GM19438 (cell line): ENCODE data around the gene PIK3IP1.
"Not testable (repeated sequence)": the region's sequence is repeated elsewhere in the genome, so short reads cannot be mapped to it uniquely, and the experiment has no call there.

Experiments used
- ATAC-seq: cut with Tn5 transposase; IDR thresholded peaks from one replicate; pipeline ENCODE4 v1.9.1; 2021; ENCODE audit warnings: low read depth; ENCODE audit not compliant: unreplicated experiment

Gene PIK3IP1, protein sequence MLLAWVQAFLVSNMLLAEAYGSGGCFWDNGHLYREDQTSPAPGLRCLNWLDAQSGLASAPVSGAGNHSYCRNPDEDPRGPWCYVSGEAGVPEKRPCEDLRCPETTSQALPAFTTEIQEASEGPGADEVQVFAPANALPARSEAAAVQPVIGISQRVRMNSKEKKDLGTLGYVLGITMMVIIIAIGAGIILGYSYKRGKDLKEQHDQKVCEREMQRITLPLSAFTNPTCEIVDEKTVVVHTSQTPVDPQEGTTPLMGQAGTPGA

GRCh38 chr22:31292236-31292989 is at the start of gene PIK3IP1:
TSS of gene PIK3IP1 (minus strand) at chr22:31292488. CDS start at chr22:31292344, 144 bp downstream.
- ATAC-seq = no peak

DNA sequence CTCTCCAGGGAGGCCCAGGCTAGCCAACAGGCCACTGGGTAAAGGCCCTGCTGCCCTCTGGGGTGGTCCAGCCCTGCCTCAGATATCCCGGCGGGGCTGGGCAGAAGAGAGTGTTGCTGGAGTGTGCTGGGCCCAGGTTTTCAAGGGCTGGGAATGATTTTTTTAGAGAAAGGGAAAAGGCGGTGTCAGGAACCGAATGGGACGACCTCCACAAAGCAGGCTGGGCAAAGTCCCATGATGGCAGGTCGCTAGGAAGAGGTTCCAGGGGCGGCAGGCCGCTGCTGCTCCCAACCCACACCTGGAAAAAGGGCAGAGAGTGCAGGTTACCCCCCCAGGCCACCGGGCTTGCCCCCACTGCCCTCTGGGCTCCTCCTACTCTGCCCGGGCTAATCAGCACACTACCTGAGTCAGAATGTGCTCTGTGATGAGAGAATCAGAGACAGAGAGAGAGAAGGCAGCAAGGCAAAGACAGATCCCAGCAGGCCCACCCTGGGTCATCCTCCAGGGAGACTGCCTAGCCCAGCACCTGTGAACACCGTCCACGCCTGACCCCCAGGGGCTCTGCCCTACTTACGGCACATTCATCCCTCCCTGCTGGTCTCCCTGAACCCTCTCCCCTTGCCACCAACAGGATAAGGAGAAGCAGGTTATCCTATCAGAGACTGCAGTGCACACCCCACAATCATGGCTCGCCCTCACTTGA is 49.2 kb upstream of the PIK3IP1 start:
- ATAC-seq = no peak

DNA sequence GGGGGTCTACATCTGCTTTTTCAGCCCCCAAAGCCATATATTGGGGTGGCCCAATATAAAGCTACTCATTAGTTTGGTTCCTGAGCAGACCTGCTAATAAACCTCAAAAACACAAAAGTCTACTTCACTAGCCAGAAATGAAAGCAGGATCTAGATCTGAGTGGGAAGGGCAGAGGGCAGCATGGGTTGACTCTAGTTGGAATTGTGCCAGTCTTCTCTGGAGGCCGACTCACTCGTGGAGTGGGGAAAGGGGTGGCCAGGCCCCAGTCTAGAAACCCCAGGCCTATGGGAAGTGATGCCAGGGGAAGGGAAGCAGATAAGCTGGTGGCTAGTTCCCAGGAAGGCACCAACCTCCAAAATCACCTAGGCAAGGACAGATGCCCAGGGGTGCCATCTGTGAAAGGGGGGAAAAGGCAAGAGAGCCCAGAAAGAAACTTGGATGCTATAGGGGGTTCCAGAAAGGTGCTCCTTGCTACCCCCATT is 48.5 kb upstream of the PIK3IP1 start:
- no peak for ATAC-seq

GRCh38 chr22:31340360-31340759 is 48.1 kb upstream of the PIK3IP1 start:
- no peak for ATAC-seq

GRCh38 chr22:31339148-31339832 is 47.0 kb upstream of the PIK3IP1 start:
- ATAC-seq = no peak

- ATAC-seq = no peak
Measured at GRCh38 chr22:31337178-31337577, 44.9 kb upstream of the PIK3IP1 start.

DNA sequence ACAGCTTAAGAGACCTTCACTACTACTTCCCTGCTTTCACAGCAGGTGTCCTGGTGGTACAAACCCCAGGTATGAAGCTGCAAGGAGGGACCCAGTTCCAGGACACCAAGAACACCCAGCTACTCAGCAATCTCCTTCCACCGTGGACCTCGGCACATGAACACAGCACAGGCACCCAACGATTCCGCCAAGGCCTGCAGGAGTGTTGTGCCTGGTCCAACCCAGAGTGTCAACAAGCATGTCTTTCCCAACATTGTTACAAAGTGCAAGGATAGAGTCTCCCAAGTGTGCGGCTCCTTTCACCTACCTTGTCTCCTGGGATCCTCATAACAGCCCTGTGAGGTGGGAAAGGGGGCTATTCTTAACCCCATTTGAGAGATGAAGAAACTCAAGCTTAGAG is 42.0 kb upstream of the PIK3IP1 start:
- no peak for ATAC-seq

DNA sequence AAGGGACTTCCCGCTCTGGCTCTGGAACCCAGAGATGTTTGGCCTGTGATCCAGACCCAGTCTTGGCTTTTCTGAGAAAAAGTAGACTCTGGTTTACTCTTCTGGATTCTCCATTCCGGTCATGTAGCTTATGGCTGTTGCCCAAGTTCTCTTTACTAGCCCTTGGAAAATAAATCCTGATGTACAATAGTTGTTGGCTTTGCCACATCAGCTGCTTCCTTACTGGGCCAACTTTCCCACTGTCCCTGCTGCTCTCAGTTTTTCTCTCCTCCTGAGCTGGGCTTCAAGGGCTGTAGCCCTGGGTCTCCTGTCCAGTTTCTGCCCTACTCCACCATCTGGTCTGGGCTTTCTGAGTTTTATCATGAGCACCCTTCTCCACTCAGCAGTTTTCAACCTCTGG is 41.4 kb upstream of the PIK3IP1 start:
- ATAC-seq = no peak

GRCh38 chr22:31332886-31333285 is 40.6 kb upstream of the PIK3IP1 start:
- ATAC-seq = no peak

DNA sequence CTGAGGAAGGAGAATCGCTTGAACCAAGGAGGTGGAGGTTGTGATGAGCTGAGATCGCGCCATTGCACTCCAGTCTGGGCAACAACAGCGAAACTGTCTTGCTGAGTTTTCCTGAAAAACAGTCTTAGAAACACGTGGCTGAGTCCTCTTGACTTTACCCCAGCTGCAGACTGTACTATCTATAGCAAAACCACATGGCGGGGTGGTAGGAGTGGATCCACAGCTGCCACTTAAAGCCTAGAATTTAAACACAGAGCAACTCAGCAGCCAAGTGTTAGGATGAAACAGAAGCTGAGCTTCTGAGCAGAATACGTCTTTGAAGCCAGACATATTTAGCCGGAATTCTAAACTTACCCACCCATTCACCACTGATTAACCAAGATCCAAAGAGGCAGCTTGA is 39.7 kb upstream of the PIK3IP1 start:
- ATAC-seq = no peak

DNA sequence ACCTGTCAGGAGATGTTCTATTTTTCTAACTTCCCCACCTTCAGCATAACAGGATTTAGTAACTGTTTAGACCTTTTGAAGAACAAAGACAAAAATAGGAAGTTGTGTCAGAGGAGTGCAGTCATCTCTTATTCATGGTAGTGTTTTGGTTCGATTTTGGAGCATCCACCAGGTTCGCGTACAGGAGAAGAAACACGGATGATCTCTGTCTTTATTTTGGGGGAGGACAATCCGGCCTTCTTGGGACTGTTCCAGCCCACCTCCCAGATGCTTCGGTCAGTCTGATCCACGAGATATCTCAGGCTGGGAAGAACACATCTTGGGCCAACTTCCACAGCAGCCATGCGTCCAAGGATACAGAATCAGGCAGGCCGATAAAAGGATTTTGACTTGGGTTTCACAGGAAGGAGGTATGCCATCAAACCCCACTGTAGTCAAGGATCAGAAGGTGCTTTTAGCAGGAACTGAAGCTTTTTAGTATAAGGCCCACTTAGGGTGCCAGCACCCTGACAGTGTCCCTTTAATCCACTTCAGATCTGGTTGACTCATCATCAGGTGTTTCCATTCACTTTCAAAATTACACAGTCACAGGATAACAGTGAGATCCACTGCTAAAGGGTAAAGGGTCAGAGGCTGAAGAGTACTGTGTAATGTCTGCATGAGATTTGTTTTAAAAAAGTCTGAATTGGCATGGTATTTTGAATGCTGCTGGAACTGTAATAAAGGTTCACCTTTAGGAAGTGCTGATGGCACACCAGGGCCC is 37.3 kb upstream of the PIK3IP1 start:
- no peak for ATAC-seq

DNA sequence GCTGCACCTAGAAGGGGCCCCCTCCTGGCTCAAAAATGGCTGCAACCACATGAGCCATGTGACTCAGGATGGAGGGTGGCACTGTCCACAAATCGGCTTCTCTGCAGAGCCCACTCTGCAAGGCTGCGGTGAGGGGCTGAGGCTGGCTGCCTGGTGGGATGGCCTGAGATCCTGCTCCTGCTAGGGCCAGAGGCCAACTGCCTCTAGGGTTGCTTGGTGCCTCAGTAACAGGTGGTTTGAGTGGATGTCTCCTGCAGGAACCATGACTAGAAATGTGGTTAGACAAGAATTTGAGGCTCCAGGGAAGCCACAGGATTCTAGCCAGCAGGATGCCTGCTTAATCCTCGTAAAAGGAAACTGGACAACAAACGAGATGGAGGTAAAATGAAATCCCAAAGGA is 36.7 kb upstream of the PIK3IP1 start:
- ATAC-seq = no peak

GRCh38 chr22:31328544-31328960 is 36.3 kb upstream of the PIK3IP1 start:
- ATAC-seq = no peak

DNA sequence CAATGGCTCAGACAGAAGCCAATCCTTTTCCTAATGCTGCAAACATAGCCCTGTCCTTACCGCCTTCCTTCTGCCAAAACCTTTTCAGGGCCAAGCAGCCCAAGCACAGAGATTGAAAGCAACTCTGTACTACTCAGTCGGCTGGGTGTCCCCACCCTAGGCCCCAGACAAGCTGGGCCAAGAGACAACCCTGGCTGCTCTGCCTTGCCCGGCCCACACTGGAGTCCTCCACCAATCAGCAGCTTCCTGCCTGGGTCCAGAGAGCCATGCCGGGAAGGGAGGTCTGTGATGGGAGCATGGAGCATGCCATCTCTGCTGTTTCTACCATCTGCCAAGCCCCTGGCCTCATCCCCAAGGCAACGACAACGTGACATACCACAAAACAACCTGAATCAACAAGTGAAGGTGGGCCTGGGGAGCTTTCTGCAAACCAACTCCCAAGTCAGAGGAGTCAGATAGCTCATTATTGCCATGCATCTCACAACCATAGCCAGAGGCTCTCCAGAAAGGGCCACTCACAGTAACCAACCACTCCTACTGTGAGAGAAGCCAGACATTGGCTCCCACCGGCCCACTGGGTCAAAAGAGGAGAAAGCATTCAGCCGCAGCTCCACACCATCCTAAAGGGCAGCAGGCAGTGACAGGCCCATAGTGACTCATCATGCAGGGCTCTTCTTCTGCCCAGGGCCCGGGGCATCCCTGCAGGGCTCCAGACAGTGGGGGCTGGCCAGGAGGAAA is 35.7 kb upstream of the PIK3IP1 start:
- no peak for ATAC-seq

DNA sequence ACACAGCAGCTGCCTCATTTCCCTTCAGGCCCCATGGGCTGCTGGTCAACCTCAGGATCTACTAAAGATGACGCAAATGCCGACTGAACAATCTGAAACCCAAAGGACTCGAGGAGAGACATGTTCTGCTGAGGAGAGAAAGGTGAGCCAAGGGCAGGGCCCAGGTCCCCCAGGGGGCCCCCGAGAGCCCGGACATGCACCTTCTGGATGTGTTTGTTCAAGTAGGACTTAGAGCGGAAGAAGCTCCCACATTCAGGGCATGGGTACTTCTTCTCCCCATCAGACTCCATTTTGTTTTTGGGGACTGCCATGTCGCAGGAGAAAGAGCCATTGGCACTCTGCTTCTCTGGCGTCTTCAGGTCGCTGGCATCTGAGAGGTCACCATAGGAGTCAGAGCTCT is 34.6 kb upstream of the PIK3IP1 start:
- no peak for ATAC-seq

DNA sequence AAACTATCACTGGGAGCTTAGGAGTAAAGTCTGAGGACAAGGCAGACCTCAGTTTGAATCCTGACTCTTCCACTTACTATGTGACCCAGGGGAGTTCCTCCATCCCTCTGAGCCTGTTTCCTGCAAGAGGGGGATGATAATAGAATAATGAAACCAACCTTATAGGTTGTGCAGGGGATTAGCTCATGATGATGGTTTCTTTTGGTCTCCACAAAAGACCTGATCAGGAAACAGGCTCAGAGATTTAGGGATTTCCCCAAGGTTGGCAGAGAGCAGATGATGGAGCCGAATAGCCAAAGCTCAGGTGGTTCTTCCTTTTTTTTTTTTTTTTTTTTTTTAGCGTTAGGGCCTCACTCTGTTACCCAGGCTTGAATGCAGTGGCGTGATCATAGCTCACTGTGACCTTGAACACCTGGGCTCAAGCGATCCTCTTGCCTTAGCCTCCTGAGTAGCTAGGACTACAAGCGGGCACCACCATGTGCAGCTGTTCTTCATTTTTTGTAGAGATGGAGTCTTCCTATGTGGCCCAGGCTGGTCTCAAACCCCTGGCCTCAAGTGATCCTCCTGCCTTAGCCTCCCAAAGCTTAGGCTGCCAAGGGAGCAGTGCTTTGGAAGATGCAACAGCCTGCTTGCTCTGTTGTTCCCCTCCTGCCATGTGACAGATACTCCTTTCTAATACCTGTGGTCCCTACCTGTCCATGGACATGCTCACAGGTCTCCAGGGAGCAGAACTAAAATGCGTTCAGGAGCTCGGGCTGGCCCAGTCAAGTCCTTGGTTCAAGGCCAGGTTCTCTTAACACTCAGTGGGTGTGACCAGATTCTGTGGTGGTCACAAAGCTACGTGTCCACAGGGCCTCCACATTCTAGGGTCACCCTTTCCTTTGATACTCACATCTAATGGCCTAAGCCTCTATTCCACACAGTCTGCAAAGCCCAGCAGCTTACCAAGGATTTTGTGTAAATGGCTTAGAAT is 31.6 kb upstream of the PIK3IP1 start:
- ATAC-seq = no peak

DNA sequence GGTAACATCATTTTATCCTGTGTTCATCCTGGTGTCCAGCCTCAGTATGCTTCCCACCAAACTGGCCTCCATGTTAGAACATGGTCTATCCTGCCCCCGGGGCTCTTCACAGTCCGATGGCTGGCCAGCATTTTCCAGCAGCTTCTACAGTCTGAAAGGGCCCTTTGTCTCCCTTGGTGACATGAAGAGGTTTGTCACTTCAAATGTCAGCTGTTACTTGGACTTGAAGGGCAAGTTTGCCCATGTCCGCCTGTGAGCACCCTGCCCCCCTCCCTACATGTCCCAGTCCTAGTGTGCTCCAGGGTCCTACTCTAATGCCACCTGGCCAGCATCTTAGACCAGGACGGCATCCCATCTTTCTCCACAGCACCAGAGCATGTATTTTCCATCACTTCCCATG is 29.1 kb upstream of the PIK3IP1 start:
- no peak for ATAC-seq

GRCh38 chr22:31314220-31314619 is 21.9 kb upstream of the PIK3IP1 start:
- not testable (repeated sequence) for ATAC-seq
